Measurements from ENCODE around the gene CORO7.

The CORO7 gene

GRCh38 chr16:4316864-4317531, 99.4 kb downstream of the CORO7 start:
- TF ChIP-seq POLR2AphosphoS5 (IDR thresholded peaks at IDR 0.05; ENCODE audit: low read depth, low read length) (no peak), SIN3A (IDR thresholded peaks at IDR 0.05; ENCODE audit: borderline replicate concordance, insufficient read depth, low read length) (no peak), TAF1 (IDR thresholded peaks at IDR 0.05; ENCODE audit: borderline replicate concordance, insufficient read depth, low read length) (no peak)
- TF ChIP-seq, protein P1, sequence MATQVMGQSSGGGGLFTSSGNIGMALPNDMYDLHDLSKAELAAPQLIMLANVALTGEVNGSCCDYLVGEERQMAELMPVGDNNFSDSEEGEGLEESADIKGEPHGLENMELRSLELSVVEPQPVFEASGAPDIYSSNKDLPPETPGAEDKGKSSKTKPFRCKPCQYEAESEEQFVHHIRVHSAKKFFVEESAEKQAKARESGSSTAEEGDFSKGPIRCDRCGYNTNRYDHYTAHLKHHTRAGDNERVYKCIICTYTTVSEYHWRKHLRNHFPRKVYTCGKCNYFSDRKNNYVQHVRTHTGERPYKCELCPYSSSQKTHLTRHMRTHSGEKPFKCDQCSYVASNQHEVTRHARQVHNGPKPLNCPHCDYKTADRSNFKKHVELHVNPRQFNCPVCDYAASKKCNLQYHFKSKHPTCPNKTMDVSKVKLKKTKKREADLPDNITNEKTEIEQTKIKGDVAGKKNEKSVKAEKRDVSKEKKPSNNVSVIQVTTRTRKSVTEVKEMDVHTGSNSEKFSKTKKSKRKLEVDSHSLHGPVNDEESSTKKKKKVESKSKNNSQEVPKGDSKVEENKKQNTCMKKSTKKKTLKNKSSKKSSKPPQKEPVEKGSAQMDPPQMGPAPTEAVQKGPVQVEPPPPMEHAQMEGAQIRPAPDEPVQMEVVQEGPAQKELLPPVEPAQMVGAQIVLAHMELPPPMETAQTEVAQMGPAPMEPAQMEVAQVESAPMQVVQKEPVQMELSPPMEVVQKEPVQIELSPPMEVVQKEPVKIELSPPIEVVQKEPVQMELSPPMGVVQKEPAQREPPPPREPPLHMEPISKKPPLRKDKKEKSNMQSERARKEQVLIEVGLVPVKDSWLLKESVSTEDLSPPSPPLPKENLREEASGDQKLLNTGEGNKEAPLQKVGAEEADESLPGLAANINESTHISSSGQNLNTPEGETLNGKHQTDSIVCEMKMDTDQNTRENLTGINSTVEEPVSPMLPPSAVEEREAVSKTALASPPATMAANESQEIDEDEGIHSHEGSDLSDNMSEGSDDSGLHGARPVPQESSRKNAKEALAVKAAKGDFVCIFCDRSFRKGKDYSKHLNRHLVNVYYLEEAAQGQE (IDR thresholded peaks at IDR 0.05; ENCODE audit: insufficient read depth in 1 of 2, low read depth in 2 of 2, low read length in 2 of 2) = no peak

DNA sequence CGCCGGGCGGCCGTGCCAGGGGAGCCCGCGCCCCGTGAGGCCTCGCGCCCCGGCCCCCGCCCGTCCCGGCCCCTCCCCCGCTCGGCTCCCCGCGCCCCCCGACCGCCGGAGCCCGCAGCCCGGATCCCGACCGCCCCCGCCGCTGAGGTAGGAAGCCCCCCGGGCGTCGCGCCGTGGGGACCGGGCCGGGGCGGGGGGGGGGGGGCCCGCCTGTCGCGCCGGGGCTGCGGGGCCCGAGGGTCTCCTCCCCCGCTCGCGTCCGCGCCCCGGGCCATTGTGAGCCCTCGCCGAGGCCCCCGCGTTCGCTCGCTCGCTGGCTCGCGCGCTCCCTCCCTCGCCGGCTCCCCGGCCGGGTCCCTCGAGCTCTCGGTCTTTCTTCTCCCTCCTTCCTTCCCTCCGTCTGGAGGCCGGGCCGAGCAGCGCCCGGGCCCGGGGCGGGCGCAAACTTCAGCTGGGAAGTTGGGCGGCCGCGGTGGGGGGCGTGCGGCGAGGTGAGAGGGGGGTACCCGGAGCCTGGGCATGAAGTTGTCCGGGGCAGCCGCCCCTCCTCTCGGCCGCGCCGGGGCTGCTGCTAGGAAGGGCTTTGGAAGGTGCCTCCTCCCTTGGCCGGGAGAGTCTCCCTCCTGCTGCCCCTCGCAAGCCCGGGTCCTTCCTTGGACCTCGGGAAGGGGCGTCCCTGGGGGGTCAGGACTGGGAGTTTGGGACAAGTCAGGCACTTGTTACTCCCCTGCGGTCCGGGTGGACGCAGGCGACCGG, 100.1 kb downstream of the CORO7 start:
- no peak for TF ChIP-seq FOXP2 (optimal IDR thresholded peaks at IDR 0.05; ENCODE audit: borderline replicate concordance, extremely low read depth, extremely low read length, insufficient read depth)
- no peak for TF ChIP-seq POLR2AphosphoS5 (IDR thresholded peaks at IDR 0.05; ENCODE audit: low read depth, low read length)
- TF ChIP-seq TAF1 (IDR thresholded peaks at IDR 0.05; ENCODE audit: borderline replicate concordance, insufficient read depth, low read length) = no peak
- TF ChIP-seq, protein P1 (IDR thresholded peaks at IDR 0.05; ENCODE audit: insufficient read depth in 1 of 2, low read depth in 2 of 2, low read length in 2 of 2) = no peak
- no peak for TF ChIP-seq SIN3A (IDR thresholded peaks at IDR 0.05; ENCODE audit: borderline replicate concordance, insufficient read depth, low read length)

DNA sequence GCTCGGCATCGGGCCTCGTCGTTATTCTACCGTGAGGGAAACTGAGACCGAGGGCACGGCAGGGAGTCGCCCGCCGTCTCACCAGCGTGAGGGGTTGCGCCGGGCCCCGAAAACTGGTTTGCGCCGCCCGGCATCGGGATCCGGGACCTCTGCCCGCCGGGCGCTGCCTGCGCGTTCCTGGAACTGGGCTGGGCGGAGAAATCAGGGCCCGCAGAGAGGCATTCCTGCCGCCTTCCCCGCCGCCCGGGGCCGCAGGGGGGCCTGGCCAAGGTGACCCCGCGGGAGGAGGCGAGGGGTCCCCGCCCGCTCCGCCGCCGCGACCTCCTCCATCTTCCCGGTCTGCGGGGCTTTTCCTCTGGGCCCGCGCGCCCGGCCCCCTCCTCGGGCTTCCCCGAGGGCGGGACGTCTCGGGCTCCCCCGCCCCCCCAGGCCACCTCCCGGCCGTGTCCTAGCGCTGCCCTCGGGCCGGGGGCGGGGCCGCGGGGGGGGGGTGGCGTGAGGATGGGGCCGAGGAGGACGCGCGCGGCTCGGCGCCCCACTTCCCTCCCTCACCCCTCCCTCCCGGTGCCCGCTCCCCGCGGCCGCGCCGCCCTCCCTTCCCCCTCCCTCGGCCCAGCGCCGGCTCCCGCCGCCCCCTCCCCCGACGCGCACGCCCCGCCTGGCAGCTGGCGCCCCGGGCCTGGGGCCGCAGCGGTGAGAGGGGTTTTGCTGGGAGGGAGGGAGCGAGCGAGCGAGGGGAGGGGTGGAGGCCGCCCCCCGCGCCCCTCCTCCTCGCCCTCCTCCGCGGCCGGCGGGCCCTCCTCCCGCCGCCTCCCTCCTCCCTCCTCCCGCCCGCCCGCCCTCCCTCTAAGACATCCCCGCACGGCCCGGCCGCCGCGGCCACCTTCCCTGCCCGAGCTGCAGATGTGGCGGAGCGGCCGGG, 100.9 kb downstream of the CORO7 start, which contains the start of gene GLIS2:
GLIS2 (plus strand) TSS at position 882 of the 922 bp plus-strand sequence. CDS start 16,214 bp downstream, outside the sequence.
- TF ChIP-seq SIN3A (IDR thresholded peaks at IDR 0.05; ENCODE audit: borderline replicate concordance, insufficient read depth, low read length) = no peak
- TF ChIP-seq, protein P1 (IDR thresholded peaks at IDR 0.05; ENCODE audit: insufficient read depth in 1 of 2, low read depth in 2 of 2, low read length in 2 of 2) = no peak
- TF ChIP-seq POLR2AphosphoS5 (IDR thresholded peaks at IDR 0.05; ENCODE audit: low read depth, low read length) = no peak
- TF ChIP-seq FOXP2 (optimal IDR thresholded peaks at IDR 0.05; ENCODE audit: borderline replicate concordance, extremely low read depth, extremely low read length, insufficient read depth) = no peak
- TF ChIP-seq TAF1 (IDR thresholded peaks at IDR 0.05; ENCODE audit: borderline replicate concordance, insufficient read depth, low read length) = no peak

- no peak for TF ChIP-seq TAF1 (IDR thresholded peaks at IDR 0.05; ENCODE audit: borderline replicate concordance, insufficient read depth, low read length)
- no peak for TF ChIP-seq SIN3A (IDR thresholded peaks at IDR 0.05; ENCODE audit: borderline replicate concordance, insufficient read depth, low read length)
- TF ChIP-seq FOXP2 (optimal IDR thresholded peaks at IDR 0.05; ENCODE audit: borderline replicate concordance, extremely low read depth, extremely low read length, insufficient read depth) = no peak
- TF ChIP-seq, protein P1 (IDR thresholded peaks at IDR 0.05; ENCODE audit: insufficient read depth in 1 of 2, low read depth in 2 of 2, low read length in 2 of 2) = no peak
- TF ChIP-seq POLR2AphosphoS5 (IDR thresholded peaks at IDR 0.05; ENCODE audit: low read depth, low read length) = no peak
These were observed 101.7 kb downstream of the CORO7 start for GRCh38 chr16:4314532-4315185.

Measured in PFSK-1 (cell line).